ENCODE results near the gene GALNT4.

The GALNT4 gene

DNA sequence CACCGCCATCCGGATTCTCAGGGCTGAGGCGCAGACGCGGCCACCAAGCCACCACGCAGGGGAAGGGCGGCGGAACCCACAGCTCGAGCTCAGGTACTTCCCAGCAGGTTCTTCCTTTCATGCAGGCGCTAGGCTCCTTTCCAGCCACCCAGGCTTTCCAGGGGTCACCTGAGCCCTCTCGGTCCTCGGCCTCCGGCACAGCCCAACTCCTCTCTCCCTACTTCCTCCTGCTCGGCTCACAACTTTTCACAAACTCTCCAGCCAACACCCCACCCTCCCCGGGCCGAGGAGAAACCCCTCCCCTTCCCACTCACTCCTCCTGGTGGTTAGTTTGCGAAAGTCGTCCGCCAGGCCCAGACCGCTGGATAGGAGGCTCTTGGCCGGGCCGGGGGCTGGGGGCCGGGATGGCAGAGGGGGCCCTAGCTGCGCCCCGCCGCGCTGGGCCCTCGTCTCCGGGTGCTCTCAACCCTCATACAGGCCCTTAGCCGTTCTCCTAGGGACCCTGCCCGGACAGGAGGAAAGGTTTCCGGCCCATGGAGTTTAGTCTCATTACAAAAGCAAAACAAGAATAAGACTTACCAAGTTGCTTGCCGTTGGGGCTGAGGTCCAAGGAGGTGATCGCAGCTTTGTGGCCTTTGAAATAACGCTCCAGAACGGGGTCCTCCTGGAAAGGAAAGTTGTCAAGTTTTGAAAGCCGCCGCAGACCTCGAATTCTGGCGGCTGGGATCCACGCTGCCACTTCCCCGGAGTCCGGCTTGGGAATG, at the start of gene GALNT4:
GALNT4 (minus strand) TSS at position 256 of the 764 bp plus-strand sequence; CDS start at position 9, 247 bp downstream.
- in situ Hi-C loops (cut with MboI; ENCODE audit: low sequenced_read_pairs), result no loop called here

DNA sequence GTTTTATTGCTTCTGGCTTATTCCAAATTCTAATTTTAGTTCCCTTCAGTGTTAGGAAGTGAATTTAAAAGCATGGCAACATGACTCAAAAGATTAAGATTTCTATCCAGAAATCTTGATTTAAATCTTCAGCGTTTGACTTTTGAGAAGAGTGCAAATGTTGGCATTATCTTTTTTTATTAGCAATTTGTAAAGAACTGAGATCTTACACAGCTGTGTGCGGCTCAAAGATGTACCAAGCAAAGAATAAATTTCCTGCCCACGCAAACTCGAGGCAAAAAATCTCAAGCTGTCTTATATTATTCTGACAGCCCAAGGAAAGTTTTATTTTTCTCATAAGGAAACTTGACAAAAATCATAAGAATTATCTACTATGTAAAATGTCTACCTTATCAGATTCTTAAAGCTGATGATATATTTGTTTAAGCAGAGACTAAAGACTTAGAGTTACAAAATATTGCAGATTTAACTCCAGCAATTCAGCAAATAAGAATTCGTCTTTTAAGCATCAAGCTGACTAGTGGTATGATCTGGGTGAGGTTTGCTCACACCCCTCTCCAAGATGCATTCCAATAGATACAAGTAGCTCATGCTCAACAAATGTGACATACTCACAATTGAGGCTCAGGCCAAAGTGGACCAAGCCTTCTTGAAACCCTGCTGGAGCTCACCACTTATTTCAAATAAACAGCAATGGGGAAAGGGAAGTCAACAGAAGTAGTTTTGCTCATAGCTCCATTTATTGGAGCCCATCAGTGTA, 48.6 kb upstream of the GALNT4 start:
- in situ Hi-C loops (cut with MboI; ENCODE audit: low sequenced_read_pairs), result no loop called here

DNA sequence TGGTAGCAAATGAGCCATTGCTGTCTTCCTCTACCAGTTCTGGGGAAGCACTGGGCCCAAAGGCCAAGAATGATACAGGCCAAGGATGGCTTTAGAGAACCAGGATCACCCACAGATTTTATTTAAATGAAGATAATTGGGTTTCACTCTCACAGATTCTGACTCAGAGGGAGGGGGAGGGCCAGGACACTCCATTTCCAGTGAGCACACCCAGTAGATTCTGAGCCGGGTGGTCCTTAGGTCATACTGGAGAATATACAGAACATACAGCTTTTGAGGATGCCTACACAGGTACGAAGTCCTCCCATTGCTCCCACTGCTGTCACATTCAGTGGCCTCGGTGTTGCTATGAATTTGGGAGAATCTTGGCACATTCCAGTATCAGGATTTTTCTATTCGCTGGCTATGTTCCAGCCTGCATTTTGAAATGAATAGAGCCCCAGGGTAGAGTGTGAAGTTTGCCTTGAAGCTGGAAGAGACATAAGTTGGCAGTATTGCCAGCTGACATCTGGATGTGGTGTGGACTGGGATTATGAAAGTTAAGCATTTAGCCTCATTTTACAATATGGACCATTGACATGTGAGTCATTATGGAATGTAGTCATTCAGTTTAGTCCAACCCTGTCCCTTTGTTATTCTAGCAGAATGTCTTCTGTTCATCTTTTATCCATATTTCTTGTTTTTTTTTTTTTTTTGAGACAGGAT, 47.0 kb upstream of the GALNT4 start:
- in situ Hi-C loops (cut with MboI; ENCODE audit: low sequenced_read_pairs), result no loop called here

DNA sequence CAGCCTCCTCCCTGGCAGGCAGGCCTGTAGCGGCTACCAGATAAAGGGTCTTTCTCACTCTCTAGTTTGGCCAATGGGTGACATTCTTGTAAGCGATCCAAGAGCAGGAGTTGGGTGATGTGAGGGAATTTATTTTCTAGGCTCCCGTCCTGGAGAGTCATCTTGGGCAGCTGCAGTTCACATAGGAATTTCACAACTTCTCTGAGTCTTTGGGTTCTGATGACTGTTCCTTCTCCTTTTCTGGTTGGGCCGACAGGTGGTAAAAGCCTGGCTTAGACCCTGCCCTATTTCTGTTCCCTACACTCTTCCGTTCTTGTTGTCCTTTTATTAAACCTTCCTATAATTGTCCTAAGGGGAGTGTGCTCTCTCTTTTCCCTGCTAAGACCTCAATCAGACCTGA, 43.9 kb upstream of the GALNT4 start:
- in situ Hi-C loops (cut with MboI; ENCODE audit: low sequenced_read_pairs), result no loop called here

DNA sequence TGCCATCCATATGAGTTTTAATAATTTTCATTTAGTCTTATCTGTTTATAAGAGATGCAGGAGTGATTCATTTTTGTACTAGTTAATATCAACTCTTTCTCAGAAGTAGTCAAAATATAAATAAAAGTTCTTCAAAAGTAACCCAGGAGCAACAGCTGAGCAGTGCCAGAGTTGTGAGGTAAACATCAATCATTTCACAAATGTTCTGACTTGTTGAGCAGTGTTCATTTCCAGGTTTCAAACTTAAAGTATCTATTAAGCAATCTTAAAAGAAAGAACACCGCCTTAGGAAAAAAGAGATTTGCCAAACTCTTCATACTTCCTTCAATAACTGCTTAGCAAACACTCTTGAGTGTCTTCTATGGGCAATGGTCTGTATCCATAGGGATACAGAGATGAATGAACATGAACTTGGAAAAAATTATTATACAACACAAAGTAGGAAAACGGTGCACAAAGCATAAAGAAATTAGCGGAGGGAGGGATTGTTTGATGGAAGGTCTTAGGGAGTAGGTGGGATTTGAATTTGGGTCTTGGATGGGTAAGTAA, 43.2 kb upstream of the GALNT4 start:
- in situ Hi-C loops (cut with MboI; ENCODE audit: low sequenced_read_pairs), result no loop called here

DNA sequence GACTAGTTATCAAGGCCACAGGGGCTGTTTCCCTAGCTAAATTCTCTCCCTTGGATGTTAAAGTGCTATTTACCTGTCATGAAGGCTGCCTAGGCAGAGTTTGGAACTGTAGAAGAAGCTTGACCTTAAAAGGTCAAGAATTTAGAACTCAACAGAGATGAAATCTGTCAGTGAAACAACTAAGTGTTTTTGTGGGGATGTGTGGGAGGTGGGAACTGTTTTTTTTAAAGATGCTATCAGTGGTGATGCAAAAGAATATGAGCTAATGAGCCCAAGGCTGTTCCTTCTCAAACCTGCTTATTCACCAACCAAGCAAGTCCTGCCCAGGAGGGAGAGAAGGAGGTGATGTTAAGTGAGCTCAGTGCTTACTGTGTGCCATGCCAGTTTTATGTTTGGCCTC, 42.0 kb upstream of the GALNT4 start:
- in situ Hi-C loops (cut with MboI; ENCODE audit: low sequenced_read_pairs), result no loop called here

DNA sequence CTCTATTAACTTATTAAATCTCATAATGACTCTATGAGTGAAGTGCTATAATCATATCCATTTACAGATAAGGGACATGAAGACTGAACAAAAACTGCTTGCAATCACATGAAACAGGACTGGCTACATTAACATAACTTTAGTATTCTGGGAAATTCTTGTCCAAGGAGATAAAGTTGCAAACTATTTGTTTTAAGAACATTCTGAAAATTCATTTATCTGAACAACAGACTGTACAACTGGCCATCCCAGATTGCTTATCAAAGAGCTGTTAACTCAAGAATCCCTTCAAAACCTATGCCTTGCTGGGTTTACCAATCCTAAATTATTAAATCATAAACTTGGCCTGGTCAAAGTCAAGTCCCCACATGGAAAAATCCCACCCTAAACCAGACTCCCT, 40.4 kb upstream of the GALNT4 start:
- in situ Hi-C loops (cut with MboI; ENCODE audit: low sequenced_read_pairs), result no loop called here

- in situ Hi-C loops (cut with MboI; ENCODE audit: low sequenced_read_pairs), result no loop called here
These were observed 35.2 kb upstream of the GALNT4 start for GRCh38 chr12:89559753-89560152.

- in situ Hi-C loops (cut with MboI; ENCODE audit: low sequenced_read_pairs), result no loop called here
These were observed 32.4 kb upstream of the GALNT4 start for GRCh38 chr12:89556976-89557375.

DNA sequence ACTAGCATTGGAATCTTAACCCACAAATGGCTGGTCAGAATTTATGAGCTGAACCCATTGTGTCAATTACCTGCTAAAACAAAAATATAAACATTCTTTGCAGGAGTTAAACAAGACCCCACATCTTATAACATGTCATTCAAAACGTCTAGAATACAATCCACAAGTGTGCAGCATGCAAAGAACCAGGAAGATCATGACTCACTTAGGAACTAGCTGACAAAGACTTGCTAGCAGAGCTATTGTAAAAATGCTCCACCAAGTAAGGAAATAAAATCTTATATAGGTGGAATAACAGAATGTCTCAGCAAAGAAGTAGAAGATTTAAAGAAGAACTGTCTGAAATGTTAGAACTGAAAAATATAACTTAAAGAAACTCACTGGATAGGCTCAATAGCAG, 27.8 kb upstream of the GALNT4 start:
- in situ Hi-C loops (cut with MboI; ENCODE audit: low sequenced_read_pairs), result no loop called here

DNA sequence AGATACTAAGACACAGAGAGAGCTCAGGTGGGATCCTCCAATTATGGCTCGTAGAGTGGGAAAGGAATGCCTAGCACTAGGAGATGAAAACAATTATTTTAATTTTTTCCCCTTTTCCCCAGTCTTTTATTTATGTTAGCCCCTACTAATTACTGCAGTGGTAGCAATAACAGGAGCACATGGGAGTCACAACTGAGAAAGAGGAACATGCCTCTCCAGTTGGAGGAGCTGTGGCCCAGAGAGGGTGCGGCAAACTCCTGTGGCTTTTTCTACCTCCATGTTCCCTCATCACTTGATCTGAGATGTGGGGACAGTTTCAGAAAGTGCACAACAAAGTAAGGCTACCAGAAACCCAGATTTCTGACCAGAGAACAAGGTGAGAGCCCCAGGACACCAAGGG, 27.2 kb upstream of the GALNT4 start:
- in situ Hi-C loops (cut with MboI; ENCODE audit: low sequenced_read_pairs), result no loop called here

GRCh38 chr12:89547101-89547500, 22.5 kb upstream of the GALNT4 start:
- in situ Hi-C loops (cut with MboI; ENCODE audit: low sequenced_read_pairs), result no loop called here

GRCh38 chr12:89546151-89546550, 21.6 kb upstream of the GALNT4 start:
- in situ Hi-C loops (cut with MboI; ENCODE audit: low sequenced_read_pairs), result no loop called here

- in situ Hi-C loops (cut with MboI; ENCODE audit: low sequenced_read_pairs), result no loop called here
These were observed 20.1 kb upstream of the GALNT4 start for GRCh38 chr12:89544681-89545184.

GRCh38 chr12:89544022-89544421, 19.4 kb upstream of the GALNT4 start:
- in situ Hi-C loops (cut with MboI; ENCODE audit: low sequenced_read_pairs), result no loop called here

DNA sequence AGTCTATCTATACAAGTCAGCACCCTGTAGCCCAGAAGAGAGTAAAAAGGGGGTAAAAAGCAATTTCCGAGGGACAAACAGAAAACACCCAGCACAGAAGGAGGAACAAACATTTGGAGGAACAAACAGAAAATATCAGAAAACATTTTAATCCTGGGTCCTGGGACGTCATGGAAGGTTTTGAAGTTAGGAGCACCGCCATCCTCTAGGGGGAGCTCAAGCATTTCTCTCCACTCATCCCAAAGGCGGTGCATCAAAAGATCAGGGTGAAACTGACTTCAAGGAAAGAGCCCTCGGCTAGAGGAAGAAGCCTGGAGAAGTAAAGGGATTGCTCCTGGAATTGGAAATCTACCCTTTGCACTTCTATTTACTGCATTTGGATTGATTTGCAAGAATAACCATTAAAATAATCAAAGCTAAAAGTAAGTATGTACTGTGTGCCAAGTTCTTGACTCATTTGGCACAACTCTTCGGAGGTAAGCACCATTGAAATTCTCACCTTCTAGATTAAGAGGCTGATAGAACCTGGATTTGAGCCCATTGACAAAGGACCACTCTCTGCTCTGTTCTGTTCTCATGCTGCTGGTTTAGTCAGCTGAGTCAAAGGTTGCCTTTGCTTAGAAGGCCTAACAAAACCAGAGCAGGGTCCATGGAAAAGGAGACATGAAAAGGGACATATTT, 18.5 kb upstream of the GALNT4 start:
- in situ Hi-C loops (cut with MboI; ENCODE audit: low sequenced_read_pairs), result no loop called here

GRCh38 chr12:89542236-89542635, 17.6 kb upstream of the GALNT4 start:
- in situ Hi-C loops (cut with MboI; ENCODE audit: low sequenced_read_pairs), result no loop called here

GRCh38 chr12:89540586-89540985, 16.0 kb upstream of the GALNT4 start:
- in situ Hi-C loops (cut with MboI; ENCODE audit: low sequenced_read_pairs), result no loop called here

DNA sequence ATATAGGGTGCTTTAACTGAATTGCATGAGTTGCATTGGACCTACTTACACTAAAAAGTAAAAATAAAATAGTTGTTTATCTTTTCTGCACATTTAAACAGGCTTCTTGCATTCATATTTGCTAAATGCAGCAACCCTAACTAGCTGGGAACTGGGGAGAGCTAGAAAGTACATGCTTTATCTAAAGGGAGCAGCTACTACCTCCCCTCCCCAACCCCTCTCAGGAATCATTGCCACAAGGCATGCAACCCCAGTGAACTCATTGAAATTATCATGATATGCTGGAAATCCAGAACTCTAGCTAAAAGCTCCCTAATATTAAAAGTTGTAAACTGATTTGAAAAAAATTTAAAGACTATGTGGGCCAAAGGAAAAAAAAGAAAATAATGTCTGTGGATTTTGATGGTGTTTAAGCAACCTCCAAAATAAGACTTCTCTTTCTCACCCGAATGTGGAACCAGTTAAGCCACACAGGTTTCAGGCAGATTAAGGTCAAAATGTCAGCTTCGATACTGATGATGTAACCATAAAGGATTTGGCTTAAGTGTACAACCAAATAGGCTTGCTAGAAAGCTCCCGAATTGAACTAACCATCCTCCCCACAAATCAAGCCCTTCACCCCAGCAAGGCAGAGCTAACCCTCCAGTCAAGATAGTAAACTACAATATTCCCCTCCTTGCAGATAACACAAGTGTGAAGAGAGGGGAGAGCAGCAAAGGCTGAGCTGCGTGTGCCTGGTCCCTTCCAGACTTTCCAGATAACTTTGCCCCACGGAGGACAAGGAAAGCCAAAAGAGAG, 15.0 kb upstream of the GALNT4 start:
- in situ Hi-C loops (cut with MboI; ENCODE audit: low sequenced_read_pairs), result no loop called here

DNA sequence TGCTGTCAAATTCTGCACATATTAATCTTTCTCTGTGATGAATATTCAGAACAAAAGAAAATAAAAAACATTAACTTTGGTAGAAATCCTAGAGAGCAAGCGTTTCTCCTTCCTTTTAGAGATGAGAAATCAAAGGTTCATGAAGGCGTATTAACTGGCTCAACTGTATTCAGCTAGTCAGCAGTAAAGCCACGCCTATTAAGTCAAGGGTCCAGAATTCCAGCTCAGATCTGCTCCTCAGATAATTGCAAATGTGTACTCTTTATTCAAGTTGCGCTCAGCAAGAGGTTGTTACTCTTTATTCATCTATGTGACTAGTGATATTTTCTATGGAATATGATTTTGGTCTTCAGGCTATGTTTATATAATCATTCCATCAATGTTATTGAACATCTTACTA, 14.3 kb upstream of the GALNT4 start:
- in situ Hi-C loops (cut with MboI; ENCODE audit: low sequenced_read_pairs), result no loop called here

All from hTERT RPE-1 (cell line).